HG03442 (cell line): Measurements from ENCODE around the gene LRRC37B.
"Not testable (repeated sequence)": the region's sequence is repeated elsewhere in the genome, so short reads cannot be mapped to it uniquely, and the experiment has no call there.

Experiments used
- ATAC-seq: cut with Tn5 transposase; IDR thresholded peaks from one replicate; pipeline ENCODE4 v1.9.1; 2021; ENCODE audit warnings: mild to moderate bottlenecking, moderate library complexity; ENCODE audit not compliant: unreplicated experiment

Gene LRRC37B

DNA sequence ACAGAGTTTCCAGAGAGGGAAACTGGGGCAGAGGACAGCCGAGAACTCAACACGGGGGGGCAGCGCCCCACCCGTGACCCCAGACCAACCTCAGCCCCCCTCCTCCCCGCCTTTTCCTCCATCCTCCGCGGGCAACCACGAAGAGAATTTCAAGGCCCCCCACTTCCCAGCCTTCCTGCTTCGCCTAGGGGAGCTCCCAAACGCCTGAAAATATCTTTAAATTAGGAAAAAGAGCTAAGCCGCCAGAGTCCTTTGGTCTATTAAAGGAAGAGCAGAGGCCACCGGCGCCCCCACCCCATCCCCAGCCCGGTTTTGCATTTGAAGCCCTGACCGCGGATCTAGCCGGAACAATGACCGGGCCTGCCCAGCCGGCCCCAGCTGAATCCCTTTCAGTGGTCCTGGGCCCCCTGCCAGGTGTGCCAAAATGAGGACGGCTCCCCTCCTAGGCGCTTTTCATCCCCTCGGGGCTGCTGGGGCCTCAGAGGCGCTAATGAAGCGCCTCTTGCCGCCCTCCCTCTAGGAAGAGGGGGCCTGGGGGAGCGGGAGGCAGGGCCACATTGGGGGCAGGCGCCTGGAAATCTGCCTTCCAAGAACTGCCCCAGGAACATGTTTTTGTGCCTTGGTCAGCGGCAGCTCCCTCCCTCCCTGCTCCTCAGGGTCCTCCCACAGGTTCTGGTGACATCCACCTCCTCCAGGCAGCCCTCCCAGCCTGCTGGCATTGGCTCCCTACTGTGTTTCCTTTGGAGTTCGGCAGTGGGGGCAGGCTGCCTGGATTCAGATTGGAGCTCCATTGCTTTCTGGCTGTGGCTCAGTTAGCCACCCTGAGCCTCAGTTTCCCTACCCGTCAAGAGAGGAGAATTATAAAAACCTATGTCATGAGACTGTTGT is 78.0 kb downstream of the LRRC37B start:
- not testable (repeated sequence) for ATAC-seq

DNA sequence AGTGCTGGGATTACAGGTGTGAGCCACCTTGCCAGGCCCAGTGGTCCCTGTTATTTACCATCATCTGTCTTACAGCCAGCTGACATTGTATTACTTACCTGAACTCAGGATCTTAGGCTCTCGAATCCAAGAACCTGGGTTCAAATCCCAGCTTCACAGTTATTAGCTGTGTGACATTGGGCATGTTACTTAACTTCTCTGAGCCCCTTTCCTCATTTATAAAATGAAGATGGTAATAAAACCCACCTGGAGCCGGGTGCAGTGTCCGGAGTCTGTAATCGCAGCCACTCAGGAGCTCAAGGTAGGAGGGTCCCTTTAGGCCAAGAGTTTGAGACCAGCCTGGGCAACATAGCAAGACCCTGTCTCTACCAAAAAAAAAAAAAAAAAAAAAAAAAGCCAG is 79.7 kb downstream of the LRRC37B start:
- ATAC-seq: not testable (repeated sequence)

DNA sequence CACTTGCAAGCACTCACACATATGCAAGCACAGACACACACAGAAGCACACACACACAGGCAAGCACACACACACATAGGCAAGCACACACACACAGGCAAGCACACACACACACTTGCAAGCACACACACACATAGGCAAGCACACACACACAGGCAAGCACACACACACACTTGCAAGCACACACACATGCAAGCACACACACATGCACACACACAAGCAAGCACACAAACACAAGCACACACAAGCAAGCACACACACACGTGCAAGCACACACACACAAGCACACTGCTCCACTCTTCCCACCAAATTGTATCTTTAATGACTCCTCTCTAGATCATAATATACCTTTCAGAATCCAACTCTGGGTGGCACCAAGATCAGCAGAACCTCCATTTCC is 84.9 kb downstream of the LRRC37B start:
- ATAC-seq: not testable (repeated sequence)

DNA sequence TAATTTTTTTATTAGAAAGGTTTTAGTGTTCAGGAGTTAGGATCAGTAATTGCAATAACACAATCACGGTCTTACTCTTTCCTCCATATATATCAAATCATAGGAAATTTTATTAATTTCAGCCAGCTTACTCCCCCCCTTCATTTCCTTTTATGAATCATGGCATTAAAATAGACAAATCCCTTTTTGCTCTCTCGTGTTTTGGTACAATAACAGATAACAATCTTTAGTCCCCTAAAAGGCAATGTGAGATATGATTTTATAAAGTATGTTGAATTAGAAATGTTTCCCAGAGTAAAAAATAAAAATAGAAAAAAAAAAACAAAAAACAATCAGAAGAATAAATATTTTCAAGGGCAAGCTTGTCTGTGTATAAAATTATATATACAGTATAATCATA is 92.5 kb downstream of the LRRC37B start:
- ATAC-seq: no peak

DNA sequence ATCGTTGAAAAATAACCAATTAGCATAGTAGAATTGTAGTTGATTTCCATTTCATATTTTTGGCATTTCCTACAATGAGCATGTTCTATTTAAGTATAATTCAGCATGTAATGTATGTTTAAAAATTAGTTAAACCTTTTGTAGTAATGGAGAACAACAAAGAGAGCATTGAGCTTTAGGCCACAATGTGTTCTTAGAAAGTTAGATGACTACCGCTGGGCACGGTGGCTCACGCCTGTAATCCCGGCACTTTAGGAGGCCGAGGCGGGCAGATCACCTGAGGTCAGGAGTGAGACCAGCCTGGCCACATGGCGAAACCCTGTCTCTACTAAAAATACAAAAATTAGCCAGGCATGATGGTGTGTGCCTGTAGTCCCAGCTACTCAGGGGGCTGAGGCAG is 93.1 kb downstream of the LRRC37B start:
- ATAC-seq: not testable (repeated sequence)

DNA sequence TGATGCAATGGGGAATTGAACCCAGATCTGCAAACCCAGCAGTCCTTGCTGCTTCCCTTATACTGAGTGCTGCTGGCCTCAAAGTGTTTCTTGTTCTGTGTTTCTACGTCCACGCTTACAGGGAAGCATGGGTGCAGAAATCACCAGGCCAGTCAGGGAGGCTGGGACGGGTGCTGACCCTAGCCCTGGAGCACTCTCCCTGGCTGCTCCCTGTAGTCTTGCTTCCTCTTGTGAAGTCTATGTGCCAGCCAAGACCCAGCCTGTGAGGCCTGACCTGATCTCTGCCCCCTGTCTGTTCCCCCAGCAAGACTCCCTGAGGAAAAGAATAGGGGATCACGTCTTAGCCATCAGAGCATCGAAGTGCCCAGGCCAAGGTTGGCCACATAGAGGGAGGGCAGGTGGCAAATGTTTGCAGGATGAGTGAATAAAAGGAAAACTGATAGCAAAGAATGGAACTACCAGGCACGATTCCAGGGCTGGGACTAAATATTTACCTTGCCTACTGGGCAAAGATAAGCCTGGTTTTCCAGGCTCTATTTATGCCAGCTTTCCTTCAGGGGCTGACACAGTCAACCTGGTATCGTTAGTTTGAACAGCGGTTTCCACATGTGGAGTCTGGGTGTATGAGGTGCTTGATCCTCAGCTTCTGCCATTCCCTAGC is 93.9 kb downstream of the LRRC37B start:
- ATAC-seq: no peak

DNA sequence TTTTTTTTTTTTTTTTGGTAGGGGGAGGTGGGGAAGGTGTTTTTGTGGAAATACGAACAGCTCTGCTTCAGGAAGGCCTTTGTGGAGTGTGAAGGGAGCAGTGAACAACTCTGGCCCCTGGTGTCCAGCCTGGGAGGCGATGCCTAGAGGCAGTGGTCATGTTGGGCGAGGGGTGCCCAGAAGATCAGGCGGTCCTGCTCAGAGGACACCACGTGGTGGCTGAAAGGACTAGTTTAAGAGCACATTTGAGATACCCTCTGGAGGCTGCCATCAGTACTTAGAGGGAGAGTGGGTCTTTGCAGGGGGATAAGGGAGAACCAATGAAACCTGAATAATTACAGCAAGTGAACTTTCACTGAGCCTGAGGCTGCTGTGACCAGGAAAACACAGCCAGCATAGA is 95.0 kb downstream of the LRRC37B start:
- ATAC-seq: no peak

DNA sequence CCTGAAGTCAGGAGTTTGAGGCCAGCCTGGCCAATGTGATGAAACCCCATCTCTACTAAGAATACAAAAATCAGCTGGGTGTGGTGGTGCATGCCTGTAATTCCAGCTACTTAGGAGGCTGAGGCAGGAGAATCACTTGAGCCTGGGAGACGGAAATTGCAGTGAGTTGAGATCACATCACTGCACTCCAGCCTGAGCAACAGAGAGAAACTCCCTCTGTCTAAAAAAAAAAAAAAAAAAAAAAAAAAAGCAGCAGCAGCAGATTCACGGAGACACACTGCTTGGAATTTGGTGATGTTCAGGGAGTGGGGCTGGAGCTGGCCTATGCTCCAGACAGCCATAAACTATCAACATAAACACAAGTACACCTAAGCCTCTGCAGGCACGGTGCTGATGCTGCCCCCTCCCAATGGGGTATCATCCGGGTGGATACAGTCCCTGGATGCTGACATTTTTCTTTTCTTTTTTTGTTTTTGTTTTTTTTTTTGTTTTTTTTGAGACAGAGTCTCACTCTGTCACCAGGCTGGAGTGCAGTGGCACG is 95.5 kb downstream of the LRRC37B start:
- no peak for ATAC-seq
